HepG2 (cell line): ENCODE results near the gene ADARB1. TPM values are rescaled to one million over a fixed set of nuclear protein-coding genes. Genes with fewer than 3 reads are reported as not detected.
A peak's percentile ranks its signal among the peaks of the same experiment; 100 is the strongest.

Source experiments
- ATAC-seq: fragments of 200-7000 bp; cut with Tn5 transposase; 3 replicates; pipeline ENCODE4 v1.9.1; 2020; ENCODE audit warnings: mild to moderate bottlenecking, moderate library complexity
- BruUV-seq: library from RNA; stranded (reverse); fragments of 400-500 nt; replicated peaks from 2 replicates; lab custom pipeline; 2021; lab: Mats Ljungman, UMichigan
- CTCF ChIA-PET: fragments of 300-600 bp; formaldehyde crosslinking; extraction: SDS; loops from one replicate; lab custom pipeline; 2021; ENCODE audit warnings: low total read pairs, inconsistent platforms, low intra/inter-chr PET ratio; lab: Yijun Ruan, JAX
- POLR2A ChIA-PET: fragments of 350-600 bp; sonication (Branson Sonifier 250); formaldehyde crosslinking; loops from one replicate; lab custom pipeline; 2020; ENCODE audit warnings: antibody characterized with exemption, inconsistent platforms; lab: Yijun Ruan, JAX
- DNase-seq: peaks from one replicate; pipeline ENCODE4 v3.0.0-alpha.2; 2015; ENCODE audit warnings: low spot score
- FAIRE-seq: peaks from 3 replicates; lab custom pipeline; 2011; peaks lifted over from hg19 to GRCh38; lab: Jason Lieb, UNC
- H2AFZ ChIP-seq: one replicate; pipeline ENCODE4 v1.6.1; 2011; ENCODE audit warnings: low read length, inconsistent platforms
- H3K27ac ChIP-seq: fragments of 300-600 bp; 3 replicates; pipeline ENCODE4 v1.8.0; 2011; ENCODE audit warnings: mixed run types, mild to moderate bottlenecking, mixed read lengths, low read length, inconsistent platforms; ENCODE audit not compliant: insufficient read depth; ENCODE audit errors: extremely low read length
- H3K27me3 ChIP-seq, 2 experiments: fragments of 200-600 bp in 1 of 2; 2 replicates in 1 of 2; 3 replicates in 1 of 2; pipeline versions ENCODE4 v1.6.0 to v1.8.0; 2011; ENCODE audit warnings: low read length in 2 of 2, mild to moderate bottlenecking in 2 of 2, moderate library complexity in 2 of 2, inconsistent platforms in 1 of 2; ENCODE audit not compliant: insufficient read depth in 2 of 2, control insufficient read depth in 1 of 2
- H3K36me3 ChIP-seq, 2 experiments: fragments of 200-600 bp in 1 of 2; replicated peaks in 1 of 2; 2 replicates in 1 of 2; 3 replicates in 1 of 2; pipeline versions ENCODE4 v1.5.1 to v1.8.0; 2011; ENCODE audit warnings: low read length in 2 of 2, inconsistent platforms in 1 of 2; ENCODE audit not compliant: insufficient read depth in 2 of 2, control insufficient read depth in 1 of 2
- H3K4me1 ChIP-seq: 2 replicates; pipeline ENCODE4 v1.5.1; 2012; ENCODE audit warnings: low read length, inconsistent platforms; ENCODE audit not compliant: insufficient read depth
- H3K4me2 ChIP-seq: 2 replicates; pipeline ENCODE4 v1.6.0; 2011; ENCODE audit warnings: low read depth, low read length, inconsistent platforms
- H3K4me3 ChIP-seq, 3 experiments: fragments of 200-600 bp in 1 of 3; sonication (generic), shearing (Covaris generic) in 1 of 3; replicated peaks in 1 of 3; 2 replicates each; pipeline ENCODE4 v1.5.1; 2011 to 2016; ENCODE audit warnings: low read length in 3 of 3, inconsistent platforms in 2 of 3, low read depth in 2 of 3, mild to moderate bottlenecking in 2 of 3, control low read depth in 1 of 3, mixed read lengths in 1 of 3; ENCODE audit not compliant: insufficient read depth in 1 of 3
- H3K79me2 ChIP-seq: one replicate; pipeline ENCODE4 v1.6.1; 2011; ENCODE audit warnings: low read length, inconsistent platforms; ENCODE audit not compliant: insufficient read depth
- H3K9ac ChIP-seq: 2 replicates; pipeline ENCODE4 v1.6.0; 2011; ENCODE audit warnings: mild to moderate bottlenecking, low read depth, low read length, inconsistent platforms; ENCODE audit not compliant: insufficient read depth
- H3K9me3 ChIP-seq: 2 replicates; pipeline ENCODE4 v1.5.1; 2012; ENCODE audit warnings: mild to moderate bottlenecking, low read length
- H4K20me1 ChIP-seq: 2 replicates; pipeline ENCODE4 v1.6.0; 2011; ENCODE audit warnings: inconsistent platforms, mild to moderate bottlenecking, low read length, moderate library complexity; ENCODE audit not compliant: insufficient read depth
- CBX1 ChIP-seq: IDR thresholded peaks from one replicate; pipeline ENCODE4 v1.6.1; 2016; ENCODE audit warnings: antibody characterized with exemption, low read depth
- HNRNPL ChIP-seq: fragments of 200-400 bp; formaldehyde crosslinking; IDR thresholded peaks from 2 replicates; pipeline ENCODE4 v1.6.1; 2017; ENCODE audit warnings: mild to moderate bottlenecking, low read depth, low read length
- KDM2A ChIP-seq: sonication (generic); formaldehyde crosslinking; IDR thresholded peaks from 2 replicates; pipeline ENCODE4 v1.4.0; 2020; ENCODE audit warnings: low read depth, missing genetic modification reagents, borderline replicate concordance
- SMAD3 ChIP-seq: sonication (generic); formaldehyde crosslinking; IDR thresholded peaks from 2 replicates; pipeline ENCODE4 v1.4.0; 2020; ENCODE audit warnings: missing genetic modification reagents
- TCF7L2 ChIP-seq: IDR thresholded peaks from 2 replicates; pipeline ENCODE4 v1.6.1; 2011; ENCODE audit warnings: mild to moderate bottlenecking, low read depth, low read length, moderate library complexity
- ZNF207 ChIP-seq: fragments of 450-650 bp; IDR thresholded peaks from 2 replicates; pipeline ENCODE4 v1.6.1; 2016; ENCODE audit warnings: antibody characterized with exemption, borderline replicate concordance
- WGBS: methylation state at CpG from one replicate; pipeline ENCODE4 v1.1.6; 2017; ENCODE audit warnings: low lambda C conversion rate; 5-methylcytosine and 5-hydroxymethylcytosine counted together
- in situ Hi-C: cut with HindIII; loops from 2 replicates; pipeline ENCODE4 v1.10.0; 2017; ENCODE audit warnings: low pct_unique_long_range_greater_than_20kb; ENCODE audit not compliant: extremely low pct_ligation_motif_present
- intact Hi-C: fragments of 100-400 bp; cut with micrococcal nuclease; formaldehyde crosslinking; loops from one replicate; pipeline ENCODE4 v1.10.0; 2022; ENCODE audit not compliant: unreplicated experiment
- polyA plus RNA-seq, 8 experiments: library from polyadenylated mRNA; depleted of rRNA in 3 of 8; stranded (reverse) in 7 of 8; unstranded in 1 of 8; fragments of >200 nt; fragmentation: Illumina TruSeq in 4 of 8; extraction: Trizol in 4 of 8; gene quantifications; 2 replicates each; pipeline versions ENCODE4 v1.2.1 to v1.2.3, GENCODE V29; 2011 to 2016; ENCODE audit warnings: low read depth in 4 of 8, missing spikeins in 1 of 8, mixed read lengths in 1 of 8; ENCODE audit not compliant: insufficient read depth in 1 of 8
- total RNA-seq, 5 experiments: library from RNA; depleted of rRNA; stranded (reverse); fragments of >200 nt; fragmentation: Illumina TruSeq; extraction: Trizol; gene quantifications; 2 replicates each; pipeline ENCODE4 v1.2.3, GENCODE V29; 2016; ENCODE audit warnings: low read depth in 1 of 5
- TF ChIP-seq, protein P1 (sequence below): sonication (generic); formaldehyde crosslinking; IDR thresholded peaks from 2 replicates; pipeline ENCODE4 v1.4.0; 2020; ENCODE audit warnings: mild to moderate bottlenecking, missing genetic modification reagents
- TF ChIP-seq, protein P2 (sequence below): sonication (generic); formaldehyde crosslinking; IDR thresholded peaks from 2 replicates; pipeline ENCODE4 v1.5.0; 2020; ENCODE audit warnings: missing genetic modification reagents, mild to moderate bottlenecking, borderline replicate concordance

The ADARB1 gene
- total and polyA plus RNA-seq, 2 of the 13 experiments (the other 11 are each of a cell fraction or from before 2014, with no cell fraction given) = 6.6 to 10.0 TPM

GRCh38 chr21:45134279-45135076 is 60.1 kb downstream of the ADARB1 start:
- intact Hi-C loops (no loop called here), in situ Hi-C loops (loop anchor here (5.0 kb wide), 1 partner anchor 187 kb away; no protein-coding TSS in a partner anchor)
- H3K27me3 ChIP-seq = no peaks in the 10 kb centered on the region
- H3K27ac ChIP-seq = no peak overlapping the region
- H3K9me3 ChIP-seq = no peaks in the 10 kb centered on the region
- ATAC-seq (no peak), FAIRE-seq (no peak), DNase-seq (no peak)
- no peaks in the 10 kb centered on the region for H3K36me3 ChIP-seq
- BruUV-seq = no TSS peak
- no peak overlapping the region for H2AFZ ChIP-seq
- no peak overlapping the region for H3K4me3 ChIP-seq
- H3K79me2 ChIP-seq = no peaks in the 10 kb centered on the region
- H3K4me2 ChIP-seq = no peak overlapping the region
- WGBS = 95% methylated on average over 21 of the region's 29 CpGs
- H3K4me1 ChIP-seq = peaks cover 12% of the 10 kb centered on the region
- H3K9ac ChIP-seq = no peak overlapping the region
- POLR2A ChIA-PET = no interaction called here
- TF ChIP-seq, protein P1, sequence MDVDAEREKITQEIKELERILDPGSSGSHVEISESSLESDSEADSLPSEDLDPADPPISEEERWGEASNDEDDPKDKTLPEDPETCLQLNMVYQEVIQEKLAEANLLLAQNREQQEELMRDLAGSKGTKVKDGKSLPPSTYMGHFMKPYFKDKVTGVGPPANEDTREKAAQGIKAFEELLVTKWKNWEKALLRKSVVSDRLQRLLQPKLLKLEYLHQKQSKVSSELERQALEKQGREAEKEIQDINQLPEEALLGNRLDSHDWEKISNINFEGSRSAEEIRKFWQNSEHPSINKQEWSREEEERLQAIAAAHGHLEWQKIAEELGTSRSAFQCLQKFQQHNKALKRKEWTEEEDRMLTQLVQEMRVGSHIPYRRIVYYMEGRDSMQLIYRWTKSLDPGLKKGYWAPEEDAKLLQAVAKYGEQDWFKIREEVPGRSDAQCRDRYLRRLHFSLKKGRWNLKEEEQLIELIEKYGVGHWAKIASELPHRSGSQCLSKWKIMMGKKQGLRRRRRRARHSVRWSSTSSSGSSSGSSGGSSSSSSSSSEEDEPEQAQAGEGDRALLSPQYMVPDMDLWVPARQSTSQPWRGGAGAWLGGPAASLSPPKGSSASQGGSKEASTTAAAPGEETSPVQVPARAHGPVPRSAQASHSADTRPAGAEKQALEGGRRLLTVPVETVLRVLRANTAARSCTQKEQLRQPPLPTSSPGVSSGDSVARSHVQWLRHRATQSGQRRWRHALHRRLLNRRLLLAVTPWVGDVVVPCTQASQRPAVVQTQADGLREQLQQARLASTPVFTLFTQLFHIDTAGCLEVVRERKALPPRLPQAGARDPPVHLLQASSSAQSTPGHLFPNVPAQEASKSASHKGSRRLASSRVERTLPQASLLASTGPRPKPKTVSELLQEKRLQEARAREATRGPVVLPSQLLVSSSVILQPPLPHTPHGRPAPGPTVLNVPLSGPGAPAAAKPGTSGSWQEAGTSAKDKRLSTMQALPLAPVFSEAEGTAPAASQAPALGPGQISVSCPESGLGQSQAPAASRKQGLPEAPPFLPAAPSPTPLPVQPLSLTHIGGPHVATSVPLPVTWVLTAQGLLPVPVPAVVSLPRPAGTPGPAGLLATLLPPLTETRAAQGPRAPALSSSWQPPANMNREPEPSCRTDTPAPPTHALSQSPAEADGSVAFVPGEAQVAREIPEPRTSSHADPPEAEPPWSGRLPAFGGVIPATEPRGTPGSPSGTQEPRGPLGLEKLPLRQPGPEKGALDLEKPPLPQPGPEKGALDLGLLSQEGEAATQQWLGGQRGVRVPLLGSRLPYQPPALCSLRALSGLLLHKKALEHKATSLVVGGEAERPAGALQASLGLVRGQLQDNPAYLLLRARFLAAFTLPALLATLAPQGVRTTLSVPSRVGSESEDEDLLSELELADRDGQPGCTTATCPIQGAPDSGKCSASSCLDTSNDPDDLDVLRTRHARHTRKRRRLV (CRISPR knock-in tag) = no peak
- TF ChIP-seq KDM2A = no peak
- TF ChIP-seq SMAD3 = no peak
- TF ChIP-seq, protein P2, sequence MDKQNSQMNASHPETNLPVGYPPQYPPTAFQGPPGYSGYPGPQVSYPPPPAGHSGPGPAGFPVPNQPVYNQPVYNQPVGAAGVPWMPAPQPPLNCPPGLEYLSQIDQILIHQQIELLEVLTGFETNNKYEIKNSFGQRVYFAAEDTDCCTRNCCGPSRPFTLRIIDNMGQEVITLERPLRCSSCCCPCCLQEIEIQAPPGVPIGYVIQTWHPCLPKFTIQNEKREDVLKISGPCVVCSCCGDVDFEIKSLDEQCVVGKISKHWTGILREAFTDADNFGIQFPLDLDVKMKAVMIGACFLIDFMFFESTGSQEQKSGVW (CRISPR knock-in tag) = no peak
- no peak for TF ChIP-seq CBX1
- no peak for TF ChIP-seq TCF7L2
- no peak for TF ChIP-seq ZNF207
- peak; percentile 10; the same call in 1 of the 2 replicates for TF ChIP-seq HNRNPL
- no peaks in the 10 kb centered on the region for H4K20me1 ChIP-seq
- CTCF ChIA-PET = no interaction called here
